NOMO-1 treated with dmso at 0.1 percent for 144 hours (cell line): ENCODE results near the gene ELOVL3.
A peak's percentile ranks its signal among the peaks of the same experiment; 100 is the strongest.
"Not testable (repeated sequence)": the region's sequence is repeated elsewhere in the genome, so short reads cannot be mapped to it uniquely, and the experiment has no call there.

ENCODE experiments used
- DNase-seq: peaks from one replicate; lab custom pipeline; 2025; ENCODE audit not compliant: unreplicated experiment; lab: John Stamatoyannopoulos, UW

ELOVL3 gene, protein sequence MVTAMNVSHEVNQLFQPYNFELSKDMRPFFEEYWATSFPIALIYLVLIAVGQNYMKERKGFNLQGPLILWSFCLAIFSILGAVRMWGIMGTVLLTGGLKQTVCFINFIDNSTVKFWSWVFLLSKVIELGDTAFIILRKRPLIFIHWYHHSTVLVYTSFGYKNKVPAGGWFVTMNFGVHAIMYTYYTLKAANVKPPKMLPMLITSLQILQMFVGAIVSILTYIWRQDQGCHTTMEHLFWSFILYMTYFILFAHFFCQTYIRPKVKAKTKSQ

DNA sequence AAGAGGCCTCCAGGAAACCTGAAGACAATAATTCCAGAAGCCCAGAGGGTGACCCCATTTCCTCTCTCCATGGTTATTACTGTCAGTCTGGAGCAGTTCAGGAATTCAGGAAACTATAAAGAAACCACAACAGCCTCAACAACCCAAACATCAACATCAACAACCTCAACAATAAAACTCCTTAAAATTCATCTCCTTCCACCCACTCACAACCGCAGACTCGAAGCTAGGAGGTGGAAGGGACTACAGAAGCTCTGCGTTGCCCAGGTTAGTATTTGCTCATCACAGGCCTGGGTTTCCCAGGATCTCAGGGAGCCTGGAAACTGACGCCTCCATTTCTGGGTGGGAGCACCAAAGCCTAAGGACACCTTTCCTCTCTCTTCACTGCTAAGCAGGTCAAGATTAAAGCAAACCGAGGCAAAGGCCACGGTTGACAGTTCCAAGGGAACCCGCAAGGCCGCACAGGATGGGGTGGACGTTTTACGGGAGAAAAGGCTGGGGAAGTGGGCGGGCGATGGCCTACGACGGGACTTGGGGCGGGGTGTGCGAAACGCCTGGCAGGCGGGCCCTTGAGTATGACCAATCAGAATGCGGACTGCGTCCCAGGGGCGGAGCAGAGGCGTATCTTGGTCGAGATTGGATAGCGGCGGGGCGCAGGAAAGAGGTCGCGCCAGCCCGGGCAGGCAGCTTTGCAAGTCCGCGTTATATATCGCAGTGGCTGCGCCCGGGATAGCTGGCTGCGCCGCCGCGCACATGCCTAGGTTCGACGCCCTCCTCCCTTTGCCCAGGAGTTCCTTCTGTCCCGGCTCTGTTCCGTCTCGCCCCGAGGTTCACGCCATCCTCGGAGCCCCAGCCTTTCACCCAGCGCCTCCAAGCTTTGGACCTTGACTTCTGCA, at the start of gene ELOVL3:
Gene ELOVL3 (plus strand): TSS at position 654 of the 896 bp plus-strand sequence. CDS start 250 bp downstream, outside the sequence.
- peak; percentile 96 for DNase-seq

DNA sequence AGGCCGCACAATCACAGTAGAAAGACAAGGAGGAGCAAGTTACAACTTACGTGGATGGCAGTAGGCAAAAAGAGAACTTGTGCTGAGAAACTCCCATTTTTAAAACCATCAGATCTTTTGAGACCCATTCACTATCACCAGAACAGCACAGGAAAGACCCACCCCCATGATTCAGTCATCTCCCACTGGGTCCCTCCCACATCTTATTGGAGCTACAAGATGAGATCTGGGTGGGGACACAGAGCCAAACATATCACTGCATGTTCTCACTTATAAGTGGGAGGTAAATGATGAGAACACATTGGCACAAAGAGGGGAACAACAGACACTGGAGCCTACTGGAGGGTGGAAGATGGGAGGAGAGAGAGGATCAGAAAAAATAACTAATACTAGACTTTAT, 41.5 kb upstream of the ELOVL3 start:
- no peak for DNase-seq

DNA sequence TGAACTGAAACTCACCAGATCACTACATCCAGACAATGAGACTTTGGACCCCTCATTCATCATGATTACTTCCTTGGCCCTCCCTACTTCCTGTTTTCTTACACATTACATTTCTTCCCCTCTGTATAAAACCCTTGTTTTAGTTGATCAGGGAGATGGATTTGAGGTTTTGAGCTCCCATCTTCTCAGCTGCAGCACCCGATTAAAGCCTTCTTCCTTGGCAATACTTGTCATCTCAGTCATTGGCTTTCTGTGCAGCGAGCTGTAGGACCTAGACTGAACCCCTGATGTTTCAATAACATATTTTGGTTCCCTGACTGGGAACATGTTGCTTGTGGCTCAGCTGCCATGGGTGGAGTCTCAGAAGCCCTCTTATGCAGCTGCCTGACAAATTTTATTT, 40.8 kb upstream of the ELOVL3 start:
- DNase-seq: no peak

DNA sequence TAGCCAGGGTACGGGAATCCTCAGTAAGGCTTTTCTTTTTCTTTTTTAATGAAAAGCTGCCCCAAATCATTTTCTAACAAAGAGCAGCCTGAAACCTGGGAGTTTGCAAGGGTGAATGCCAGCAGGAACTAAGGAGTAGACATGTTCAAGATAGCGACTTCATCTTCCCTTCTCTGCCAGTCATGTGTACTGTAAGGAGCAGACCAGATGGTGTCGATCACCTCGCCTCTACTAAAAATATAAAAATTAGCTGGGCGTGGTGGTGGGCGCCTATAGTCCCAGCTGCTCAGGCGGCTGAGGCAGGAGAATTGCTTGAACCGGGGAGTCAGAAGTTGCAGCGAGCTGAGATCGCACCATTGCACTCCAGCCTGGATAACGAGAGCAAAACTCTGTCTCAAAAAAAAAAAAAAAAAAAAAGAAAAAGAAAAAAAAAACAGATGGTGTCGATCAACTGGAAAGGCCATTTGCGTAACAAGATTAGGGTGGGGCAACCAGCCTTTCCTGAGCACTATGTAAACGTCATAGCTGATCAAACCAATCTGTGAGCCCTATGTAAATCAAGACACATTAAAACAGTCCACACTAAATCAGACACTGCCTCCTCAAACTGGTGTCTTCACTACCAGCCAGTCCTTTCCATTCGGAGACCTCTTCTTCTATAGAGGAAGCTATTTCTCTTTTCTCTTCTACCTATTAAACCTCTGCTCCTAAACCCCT, 40.1 kb upstream of the ELOVL3 start:
- DNase-seq: peak; percentile 26

DNA sequence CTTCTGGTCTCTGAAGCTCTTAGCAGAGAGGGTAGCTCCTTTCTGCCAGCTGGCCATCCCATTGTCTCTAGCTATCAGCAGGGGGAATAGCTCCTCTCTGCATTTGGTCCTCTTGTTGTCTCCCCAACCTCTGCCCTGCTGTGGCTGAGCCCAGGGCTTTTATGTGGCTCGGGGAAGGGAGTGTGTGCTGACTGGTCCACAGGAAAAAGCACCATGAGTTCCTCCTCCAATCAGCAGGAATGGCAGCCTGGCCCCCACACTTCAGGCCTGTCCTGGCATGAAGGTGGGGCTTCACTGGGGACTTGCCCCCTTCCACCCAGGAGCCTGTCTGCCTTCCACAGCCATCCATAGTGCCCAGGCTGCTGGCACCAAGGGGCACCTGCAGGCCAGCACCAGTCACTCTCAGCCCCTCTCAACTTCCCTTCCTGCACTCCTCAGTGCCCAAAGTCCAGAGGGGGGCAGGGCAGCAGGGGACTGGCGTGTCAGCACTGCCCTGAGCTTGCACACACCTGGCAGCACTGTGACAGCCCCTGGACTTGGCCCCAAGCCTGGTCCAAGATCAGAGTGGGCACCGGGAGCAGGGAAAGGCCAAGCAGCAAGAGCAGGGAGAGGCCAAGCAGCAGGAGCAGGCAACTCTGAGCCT, 37.7 kb upstream of the ELOVL3 start:
- no peak for DNase-seq

DNA sequence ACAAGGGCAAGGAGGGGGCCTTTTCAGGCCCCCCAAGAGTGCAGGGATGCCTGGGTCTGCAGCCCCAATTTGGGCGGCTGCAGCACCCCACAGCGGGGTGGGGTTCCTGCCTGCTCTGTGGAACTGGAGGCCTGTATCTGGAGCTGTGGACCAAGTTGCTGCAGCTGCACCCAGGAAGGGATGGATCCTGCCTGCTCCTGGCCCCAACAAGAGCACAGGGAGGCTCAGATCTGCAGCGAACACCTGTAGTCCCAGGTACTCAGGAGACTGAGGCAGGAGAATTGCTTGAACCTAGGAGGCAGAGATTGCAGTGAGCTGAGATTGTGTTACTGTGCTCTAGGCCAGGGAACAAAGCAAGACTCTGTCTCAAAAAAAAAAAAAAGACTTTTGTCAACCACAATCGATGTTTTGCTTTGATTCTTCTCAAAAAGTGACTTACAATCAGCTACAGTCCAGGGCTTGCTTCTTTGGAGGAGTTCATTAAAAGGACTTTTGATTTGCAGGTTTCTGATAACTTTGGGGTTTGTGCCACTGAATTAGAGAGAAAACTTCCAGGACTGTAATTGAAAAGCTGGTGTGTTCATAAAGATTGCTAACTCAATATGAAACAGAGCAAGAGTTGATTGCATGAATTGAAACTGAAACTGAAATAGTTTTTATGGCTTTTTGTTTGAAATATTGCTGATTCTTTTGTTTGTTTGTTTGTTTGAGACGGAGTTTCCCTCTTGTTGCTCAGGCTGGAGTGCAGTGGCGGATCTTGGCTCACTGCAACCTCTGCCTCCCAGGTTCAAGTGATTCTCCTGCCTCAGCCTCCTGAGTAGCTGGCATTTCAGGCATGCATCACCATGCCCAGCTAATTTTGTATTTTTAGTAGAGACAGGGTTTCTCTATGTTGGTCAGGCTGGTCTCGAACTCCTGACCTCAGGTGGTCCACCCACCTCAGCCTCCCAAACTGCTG, 36.9 kb upstream of the ELOVL3 start:
- DNase-seq: not testable (repeated sequence)

DNA sequence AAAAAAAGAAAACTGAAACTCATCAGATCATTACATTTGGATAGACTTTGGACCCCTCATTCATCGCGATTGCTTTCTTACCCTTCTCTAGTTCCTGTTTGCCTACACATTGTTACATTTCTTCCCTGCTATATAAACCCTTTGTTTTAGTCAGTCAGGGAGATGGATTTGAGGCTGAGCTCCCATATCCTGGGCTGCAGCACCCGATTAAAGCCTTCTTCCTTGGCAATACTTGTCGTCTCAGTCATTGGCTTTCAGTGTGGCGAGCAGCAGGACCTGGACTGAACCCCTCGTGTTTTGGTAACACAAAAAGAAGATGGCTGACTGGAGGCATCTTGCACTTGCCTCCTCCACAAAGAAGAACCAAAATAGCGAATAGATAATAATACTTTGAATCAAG, 34.1 kb upstream of the ELOVL3 start:
- DNase-seq: no peak

DNA sequence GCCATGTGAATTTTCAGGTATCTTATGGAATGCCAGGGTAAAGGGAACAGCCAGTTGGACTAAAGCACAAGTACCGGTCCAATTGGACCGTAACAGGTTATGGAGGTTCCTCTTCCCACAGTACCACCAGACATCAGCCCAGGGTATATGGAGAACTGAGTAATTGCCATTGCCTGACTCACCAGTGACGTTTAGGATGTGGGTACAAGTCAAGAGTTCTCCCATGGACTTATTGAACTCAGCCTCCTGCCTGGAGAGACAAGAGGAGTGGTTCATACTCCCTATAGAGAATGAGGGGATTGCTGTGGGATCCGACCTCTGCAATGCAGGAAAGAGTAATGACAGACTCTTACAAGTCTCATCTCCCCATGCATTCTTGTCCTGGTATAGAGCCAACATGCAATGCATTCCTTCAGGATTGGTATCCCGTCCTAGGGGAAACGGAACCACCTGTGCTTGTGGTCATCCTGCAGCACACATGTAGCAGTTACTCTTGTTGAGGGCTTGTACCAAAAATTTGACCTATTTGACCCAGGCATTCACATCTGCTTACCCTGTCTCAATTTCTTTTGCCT, 30.7 kb upstream of the ELOVL3 start:
- no peak for DNase-seq

DNA sequence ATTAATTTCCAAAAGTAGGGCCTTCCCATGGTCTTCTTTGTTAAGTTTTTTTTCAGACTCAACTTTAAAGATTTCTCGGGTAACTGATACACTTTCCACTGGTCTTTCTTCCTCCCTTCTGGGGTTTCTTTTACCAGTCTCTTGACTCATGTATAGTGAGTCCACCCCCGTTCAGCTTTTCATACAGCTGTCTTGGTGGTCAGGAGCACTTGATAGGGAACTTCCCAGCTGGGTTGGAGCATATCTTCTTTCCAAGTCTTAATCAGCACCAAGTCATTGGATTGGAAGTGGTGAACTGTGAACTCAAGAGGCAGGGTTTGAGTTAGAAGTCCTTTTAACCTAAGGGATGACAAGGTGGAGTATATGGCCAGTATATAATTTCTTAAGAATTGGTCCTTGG, 29.2 kb upstream of the ELOVL3 start:
- DNase-seq: no peak

DNA sequence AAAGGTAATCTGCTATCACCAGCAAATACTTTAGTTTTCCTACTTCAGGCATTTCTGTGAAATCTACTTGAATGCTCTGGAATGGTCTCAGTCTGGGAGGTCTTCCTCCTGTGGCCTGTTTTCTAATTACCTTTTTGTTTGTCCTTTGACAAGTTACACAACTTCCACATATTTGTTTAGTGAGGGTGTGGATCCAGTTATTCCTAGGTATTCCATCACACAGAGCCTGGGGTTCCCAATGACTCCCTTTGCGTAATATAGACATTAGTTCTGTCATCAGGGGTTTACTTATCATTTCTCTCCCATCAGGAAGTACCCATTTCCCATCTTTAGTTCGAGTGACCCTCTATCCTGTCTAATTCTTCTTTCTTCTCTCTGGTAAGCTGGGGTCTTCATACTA, 28.1 kb upstream of the ELOVL3 start:
- no peak for DNase-seq

DNA sequence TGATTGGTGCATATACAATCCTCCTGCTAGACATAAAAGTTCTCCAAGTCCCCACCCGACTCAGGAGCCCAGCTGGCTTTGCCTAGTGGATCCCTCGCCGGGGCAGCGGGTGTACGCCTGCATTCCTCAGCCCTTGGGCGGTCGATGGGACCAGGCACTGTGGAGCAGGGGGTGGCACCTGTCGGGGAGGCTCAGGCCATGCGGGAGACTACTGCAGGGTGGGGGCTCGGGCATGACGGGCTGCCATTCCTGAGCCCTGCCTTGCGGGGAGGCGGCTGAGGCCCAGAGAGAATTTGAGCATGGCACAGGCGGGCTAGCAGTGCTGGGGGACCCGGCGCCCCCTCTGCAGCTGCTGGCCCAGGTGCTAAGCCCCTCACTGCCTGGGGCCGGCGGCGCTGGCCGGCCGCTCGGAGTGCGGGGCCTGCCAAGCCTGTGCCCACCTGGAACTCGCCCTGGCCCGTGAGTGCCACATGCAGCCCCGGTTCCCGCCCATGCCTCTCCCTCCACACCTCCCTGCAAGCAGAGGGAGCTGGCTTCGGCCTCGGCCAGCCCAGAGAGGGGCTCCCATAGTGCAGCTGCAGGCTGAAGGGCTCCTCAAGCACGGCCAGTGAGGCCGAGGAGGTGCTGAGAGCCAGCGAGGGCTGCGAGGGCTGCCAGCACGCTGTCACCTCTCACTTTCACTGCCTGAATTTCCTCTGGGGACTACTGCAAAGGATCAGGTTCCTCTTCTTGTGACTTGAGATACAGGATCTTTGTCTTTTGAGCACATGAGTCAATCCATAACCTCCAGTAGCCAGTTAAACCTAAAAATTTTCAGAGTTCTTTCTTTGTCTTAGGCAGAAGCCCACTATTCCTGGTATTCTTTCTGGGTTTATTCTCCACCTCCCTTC, 25.1 kb upstream of the ELOVL3 start:
- no peak for DNase-seq

DNA sequence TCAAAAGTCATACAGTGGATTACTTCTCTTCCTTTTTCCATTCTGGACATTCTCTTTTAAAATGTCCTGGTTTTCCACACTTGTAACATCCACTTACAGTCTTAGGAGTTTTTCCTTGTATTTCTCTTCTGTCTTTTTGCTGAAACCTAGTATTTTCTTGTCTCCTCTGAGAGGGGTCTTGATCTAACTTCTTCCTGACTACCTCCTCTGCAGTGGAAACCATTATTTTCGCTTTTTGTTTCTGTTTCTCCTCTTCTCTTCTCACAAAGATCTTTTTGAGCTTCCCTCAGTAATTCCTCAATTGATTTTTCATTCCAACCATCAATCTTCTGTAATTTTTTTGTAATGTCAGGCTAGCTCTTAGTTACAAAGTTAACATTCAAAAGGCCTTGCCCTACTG, 23.7 kb upstream of the ELOVL3 start:
- DNase-seq: no peak

DNA sequence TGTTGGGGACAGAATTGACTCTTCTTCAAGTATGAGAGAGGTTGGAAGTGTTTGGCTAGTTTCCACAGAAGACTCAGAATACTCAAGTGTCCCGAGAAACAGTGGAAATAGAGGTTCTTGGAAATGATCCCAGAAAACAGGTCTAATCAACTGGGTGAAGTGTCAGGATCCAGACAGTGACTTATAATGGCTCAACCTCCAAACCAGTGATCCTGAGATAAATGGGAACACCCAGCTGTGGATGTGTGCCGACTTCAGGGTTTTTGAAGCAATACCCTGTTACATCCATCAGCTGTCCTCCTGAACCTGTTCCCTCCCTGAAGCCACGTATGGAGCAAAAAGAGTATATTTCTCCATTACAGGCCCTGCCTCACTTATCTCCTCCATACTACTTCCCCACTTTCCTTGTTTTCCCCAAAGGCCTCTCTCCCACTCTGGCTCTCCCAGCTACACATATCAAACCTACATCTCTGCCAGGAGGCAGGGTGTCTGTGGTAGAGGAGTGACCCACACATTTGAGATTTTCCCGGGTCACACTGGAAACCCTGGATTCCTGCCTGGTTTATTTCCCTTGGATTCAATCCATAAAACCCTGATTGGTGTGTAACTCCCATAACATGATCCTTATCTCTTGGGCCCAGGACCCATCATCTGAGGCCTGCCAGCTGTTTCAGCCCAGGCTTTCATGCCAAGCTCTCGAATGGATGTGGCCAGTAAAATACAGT, 17.6 kb upstream of the ELOVL3 start:
- no peak for DNase-seq

DNA sequence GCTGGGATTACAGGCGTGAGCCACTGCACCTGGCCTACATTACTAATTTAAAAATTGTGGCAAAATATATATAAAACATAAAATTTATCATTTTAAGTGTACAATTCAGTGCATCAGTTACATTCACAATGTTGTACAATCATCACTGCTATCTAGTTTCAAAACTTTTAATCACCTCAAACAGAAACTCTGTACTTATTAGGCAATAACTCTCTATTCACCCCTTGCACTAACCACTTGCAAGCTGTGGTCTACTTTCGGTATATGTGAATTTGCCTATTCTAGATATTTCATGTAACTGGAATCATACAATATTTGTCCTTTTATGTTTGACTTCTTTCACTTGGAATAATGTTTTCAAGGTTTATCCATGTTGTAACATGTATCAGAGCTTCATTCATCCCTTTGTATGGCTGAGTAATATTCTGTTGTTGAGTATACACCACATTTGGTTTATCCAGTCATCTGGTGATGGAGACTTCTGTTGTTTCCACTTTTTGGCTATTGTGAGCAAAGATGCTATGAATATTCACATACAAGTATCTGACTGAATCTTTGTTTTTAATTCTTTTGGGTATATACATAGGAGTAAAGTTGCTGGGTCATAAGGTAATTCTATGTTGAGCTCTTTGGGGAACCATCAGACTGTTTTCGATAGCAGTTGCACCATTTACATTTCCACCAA, 14.3 kb upstream of the ELOVL3 start:
- DNase-seq: no peak

DNA sequence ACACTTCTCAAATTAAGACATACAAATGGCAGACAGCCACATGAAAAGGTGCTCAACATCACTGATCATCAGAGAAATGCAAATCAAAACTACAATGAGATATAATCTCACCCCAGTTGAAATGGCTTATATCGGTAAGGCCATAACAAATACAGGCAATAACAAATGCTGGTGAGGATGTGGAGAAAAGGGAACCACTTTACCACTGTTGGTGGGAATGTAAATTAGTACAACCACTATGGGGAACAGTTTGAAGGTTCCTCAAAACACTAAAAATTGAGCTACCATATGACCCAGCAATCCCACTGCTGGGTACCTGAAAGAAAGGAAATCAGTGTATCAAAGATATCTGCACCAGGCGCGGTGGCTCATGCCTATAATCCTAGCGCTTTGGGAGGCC, 12.5 kb upstream of the ELOVL3 start:
- DNase-seq: not testable (repeated sequence)

DNA sequence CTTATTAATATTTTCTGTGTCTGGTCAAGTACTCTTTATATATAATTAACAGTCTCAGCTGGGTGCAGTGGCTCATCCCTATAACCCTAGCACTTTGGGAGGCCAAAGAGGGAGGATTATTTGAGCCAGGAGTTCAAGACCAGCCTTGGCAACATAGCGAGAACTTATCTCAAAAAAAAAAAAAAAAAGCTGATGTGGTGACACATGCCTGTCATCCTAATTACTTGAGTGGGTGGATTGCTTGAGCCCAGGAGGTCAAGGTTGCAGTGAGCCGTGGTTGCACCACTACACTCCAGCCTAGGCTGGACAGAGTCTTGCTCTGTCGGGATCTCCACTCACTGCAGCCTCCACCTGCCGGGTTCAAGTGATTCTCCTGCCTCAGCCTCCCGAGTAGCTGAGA, 6.7 kb upstream of the ELOVL3 start:
- DNase-seq: no peak

DNA sequence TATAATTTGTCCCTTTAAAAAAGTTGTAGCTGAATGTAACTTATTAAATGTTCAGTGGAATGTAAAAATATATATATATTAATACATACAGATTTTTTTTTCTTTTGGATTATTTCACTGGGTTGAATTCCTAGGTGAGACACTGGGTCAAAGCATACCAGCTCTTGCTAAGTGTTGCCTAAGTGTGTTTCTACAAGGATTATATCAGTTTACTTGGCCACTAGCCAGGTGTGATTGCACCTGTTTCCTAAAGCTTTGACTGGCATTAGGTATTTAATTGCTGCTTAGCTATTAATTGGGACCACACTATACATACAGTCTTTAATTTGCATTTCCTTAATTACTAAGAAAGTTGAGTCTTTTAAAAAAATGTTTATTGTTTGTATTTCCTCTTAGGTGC, 5.5 kb upstream of the ELOVL3 start:
- DNase-seq: no peak

DNA sequence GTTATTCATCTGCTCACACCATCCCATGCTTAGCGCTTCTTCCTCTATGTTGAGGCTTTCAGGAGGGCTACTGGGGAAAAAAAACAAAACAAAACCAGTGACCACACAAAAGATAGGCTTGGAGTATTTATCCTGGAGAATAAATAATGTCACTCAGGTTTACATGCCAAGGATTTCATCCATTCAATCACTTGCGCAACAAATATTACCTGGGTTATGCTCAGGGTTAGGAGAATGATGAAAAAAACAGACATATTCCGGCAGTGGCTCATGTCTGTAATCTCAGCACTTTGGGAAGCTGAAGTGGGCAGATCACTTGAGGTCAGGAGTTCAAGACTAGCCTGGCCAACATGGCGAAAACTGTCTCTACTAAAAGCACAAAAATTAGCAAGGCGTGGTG, 3.3 kb upstream of the ELOVL3 start:
- DNase-seq: no peak
